Measurements from ENCODE around the gene TOP2B. TPM values are rescaled to one million over a fixed set of nuclear protein-coding genes. Genes with fewer than 3 reads are reported as not detected.

The TOP2B gene
- total RNA-seq, 1 experiment from 2014 or later = 181 TPM

GRCh38 chr3:25557694-25558093 lies 107.0 kb downstream of the TOP2B start:
- H3K36me3 Mint-ChIP-seq (ENCODE audit: insufficient read depth in 1 of 3, low read depth in 3 of 3) = no peaks in the 10 kb centered on the region
- Histone ChIP-seq H3K14ac (ENCODE audit: insufficient read depth, low read length) (no peak overlapping the region), H2AFZ (ENCODE audit: low read length) (no peak overlapping the region), H4K91ac (ENCODE audit: insufficient read length, low read depth, low read length) (no peak overlapping the region), H4K5ac (ENCODE audit: insufficient read length, low read depth, low read length) (no peak overlapping the region), H2BK20ac (ENCODE audit: low read depth, low read length, poor library complexity, severe bottlenecking) (no peak overlapping the region), H3K4ac (ENCODE audit: low read depth, low read length) (no peak overlapping the region), H3K27ac (ENCODE audit: insufficient read length, low read depth, low read length) (no peak overlapping the region), H3K9ac (ENCODE audit: extremely low read depth, insufficient read length, low read length) (no peak overlapping the region), H3K79me1 (ENCODE audit: insufficient read depth, low read depth, low read length, poor library complexity, severe bottlenecking) (no peaks in the 10 kb centered on the region), H3K23ac (ENCODE audit: insufficient read length, low read depth, low read length) (no peak overlapping the region), H2BK5ac (ENCODE audit: insufficient read length, low read length) (no peak overlapping the region), H4K20me1 (ENCODE audit: control insufficient read depth, insufficient read depth, insufficient read length) (no peaks in the 10 kb centered on the region), H3K23me2 (ENCODE audit: insufficient read length, low read depth, low read length, poor library complexity, severe bottlenecking) (no peaks in the 10 kb centered on the region), H2BK12ac (ENCODE audit: insufficient read length, low read depth, low read length) (no peak overlapping the region), H3K79me2 (ENCODE audit: insufficient read depth, low read length) (no peaks in the 10 kb centered on the region), H2BK120ac (ENCODE audit: low read depth, low read length, poor library complexity, severe bottlenecking) (no peak overlapping the region), H3K4me1 (ENCODE audit: insufficient read depth, low read length) (no peaks in the 10 kb centered on the region), H3K4me2 (ENCODE audit: insufficient read depth, insufficient read length, low read length) (no peak overlapping the region), H3K56ac (ENCODE audit: insufficient read length, low read depth, low read length) (no peak overlapping the region), H3T11ph (ENCODE audit: low read length) (no peak overlapping the region), H2AK5ac (ENCODE audit: insufficient read length, low read length) (no peak overlapping the region), H3K27me3 (ENCODE audit: insufficient read depth, low read length) (no peaks in the 10 kb centered on the region; the same call in 1 of the 2 replicates), H4K8ac (replicated peaks; ENCODE audit: insufficient read length, low read depth, low read length) (no peak overlapping the region), H3K9me3 (ENCODE audit: control insufficient read depth, low read depth, low read length) (no peaks in the 10 kb centered on the region), H3K18ac (ENCODE audit: insufficient read length, low read depth, low read length) (no peak overlapping the region), H2BK15ac (ENCODE audit: low read depth, low read length) (no peak overlapping the region)
- no peak for TF ChIP-seq CTCF (conservative IDR thresholded peaks at IDR 0.05)
- peaks cover 5 to 6% of the 10 kb centered on the region in 2 experiments for H3K4me1 Mint-ChIP-seq
- H3K4me3 Mint-ChIP-seq = no peak overlapping the region
- H3K27me3 Mint-ChIP-seq (ENCODE audit: low read depth) = no peaks in the 10 kb centered on the region
- no peaks in the 10 kb centered on the region for H3K9me3 Mint-ChIP-seq
- no CpG with 5 or more reads among the region's 3 CpGs for WGBS (ENCODE audit: extremely low coverage, insufficient read length, low lambda C conversion rate)
- no peak overlapping the region for H3K27ac Mint-ChIP-seq
- no peak for DNase-seq
